Amniotic epithelial cell (primary cell): ENCODE measurements around the gene CXCL12.

Source experiments
- DNase-seq: peaks from one replicate; pipeline ENCODE4 v3.0.0-alpha.2; 2010; ENCODE audit warnings: low read depth

The CXCL12 gene

DNA sequence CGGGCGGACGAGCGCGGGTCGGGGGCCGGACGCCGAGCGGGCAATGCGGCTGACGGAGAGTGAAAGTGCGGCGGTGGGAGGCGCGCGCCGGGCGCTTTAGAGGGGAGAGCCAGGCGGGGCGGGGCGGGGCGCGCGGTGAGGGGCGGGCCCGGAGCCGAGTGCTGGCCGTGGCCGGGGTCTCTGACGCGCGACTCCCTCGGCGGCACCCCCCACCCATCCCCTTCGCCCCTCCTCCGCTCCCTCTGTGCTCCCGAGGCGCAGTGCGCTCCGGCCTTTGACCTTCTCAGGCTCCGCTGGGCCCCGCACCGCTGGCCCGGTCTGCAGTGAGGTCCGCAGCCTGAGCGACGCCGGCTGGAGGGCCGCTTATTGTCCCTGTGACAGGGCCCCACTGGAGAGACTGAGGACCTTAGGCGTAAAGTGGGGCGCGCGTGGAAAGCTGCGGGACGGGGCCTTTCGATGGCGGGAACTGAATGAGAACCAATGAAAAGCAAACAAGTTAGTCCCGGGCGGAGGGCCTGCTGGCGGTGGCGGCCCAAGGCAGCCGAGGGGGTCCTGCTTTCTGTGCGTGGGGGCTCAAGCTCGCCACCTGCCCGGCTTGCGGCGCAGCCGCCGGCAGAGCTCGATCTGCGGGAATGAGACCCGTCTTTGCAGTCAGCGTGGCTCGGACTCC is at the start of gene CXCL12:
CXCL12 (minus strand) TSS at position 72 of the 670 bp plus-strand sequence. CDS start 92 bp downstream, outside the sequence.
- no peak for DNase-seq

DNA sequence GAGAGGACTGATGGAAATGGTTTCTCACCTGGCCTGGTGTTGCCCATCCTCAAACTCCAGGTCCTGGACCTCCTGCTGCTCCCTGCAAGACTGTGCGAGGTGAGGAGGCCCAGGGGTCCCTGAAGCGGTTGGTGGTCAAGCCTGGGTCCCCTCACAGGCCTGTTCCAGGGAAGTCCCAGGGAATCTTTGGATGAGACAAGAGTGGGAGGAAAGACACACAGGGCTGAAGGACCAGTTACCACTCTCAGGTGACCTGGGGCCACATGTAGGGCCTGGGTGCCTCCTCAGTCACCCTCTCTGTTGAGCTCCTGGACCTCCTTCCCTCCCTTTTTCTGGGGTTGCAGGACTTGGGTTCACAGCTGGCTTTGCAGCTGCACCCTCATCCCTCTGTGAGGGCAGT is 42.6 kb upstream of the CXCL12 start:
- no peak for DNase-seq

DNA sequence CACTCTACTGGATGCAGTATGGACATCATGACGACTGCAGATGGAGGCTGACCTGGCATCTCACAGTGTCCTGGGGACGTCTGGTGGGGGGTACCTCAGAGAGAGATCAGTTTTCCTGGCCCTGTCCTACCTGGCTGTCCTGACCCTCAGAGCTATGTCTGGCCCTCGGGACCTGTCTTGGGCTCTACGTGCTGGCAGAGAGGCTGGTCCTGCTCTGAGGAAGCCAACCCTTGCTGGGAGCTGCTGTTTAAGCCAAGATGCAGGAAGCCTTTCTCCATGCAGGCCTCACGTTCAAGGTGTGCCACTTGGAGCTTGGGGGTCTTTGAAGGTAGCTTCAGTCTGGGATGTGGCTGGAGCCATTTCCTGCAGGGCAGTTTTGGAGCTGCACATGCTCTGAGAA is 42.1 kb upstream of the CXCL12 start:
- no peak for DNase-seq

DNA sequence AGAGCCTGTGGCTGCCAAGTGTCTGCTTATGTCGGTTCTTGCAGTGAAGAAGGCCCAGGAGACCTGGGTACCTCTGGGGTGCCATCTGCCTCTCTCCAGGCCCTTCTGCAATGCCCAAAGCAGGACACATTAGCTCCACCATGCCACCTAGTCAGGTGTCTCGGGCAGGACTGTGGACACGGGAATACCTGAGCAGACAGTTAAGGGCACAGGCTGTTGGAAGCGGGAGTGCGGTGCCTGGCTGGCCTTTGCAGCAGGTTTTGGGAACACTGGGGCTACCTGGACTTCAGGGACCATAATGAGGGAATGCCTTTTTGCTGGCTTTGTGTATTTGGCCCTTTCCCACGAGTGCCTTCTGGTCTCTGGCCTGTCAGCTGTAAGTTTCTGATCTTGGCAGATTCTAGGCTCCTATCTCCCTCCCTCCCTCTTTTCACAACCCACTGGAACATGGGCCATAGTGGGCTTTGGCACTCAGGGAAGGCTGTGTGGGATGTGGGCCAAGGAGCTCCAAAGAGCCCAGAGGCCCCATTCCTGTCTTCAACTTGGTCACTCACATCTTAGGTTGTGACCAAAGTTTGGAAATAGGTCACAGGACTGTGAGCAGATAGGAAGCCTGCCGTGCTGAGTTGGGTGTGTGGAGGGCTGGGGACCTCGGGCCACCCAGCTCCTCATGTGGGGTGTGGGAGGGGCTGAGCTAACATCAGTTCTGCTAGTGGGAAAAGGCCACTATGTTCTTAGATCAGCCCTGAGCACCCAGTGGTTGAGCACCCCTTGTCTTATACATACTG is 41.5 kb upstream of the CXCL12 start:
- DNase-seq: no peak

DNA sequence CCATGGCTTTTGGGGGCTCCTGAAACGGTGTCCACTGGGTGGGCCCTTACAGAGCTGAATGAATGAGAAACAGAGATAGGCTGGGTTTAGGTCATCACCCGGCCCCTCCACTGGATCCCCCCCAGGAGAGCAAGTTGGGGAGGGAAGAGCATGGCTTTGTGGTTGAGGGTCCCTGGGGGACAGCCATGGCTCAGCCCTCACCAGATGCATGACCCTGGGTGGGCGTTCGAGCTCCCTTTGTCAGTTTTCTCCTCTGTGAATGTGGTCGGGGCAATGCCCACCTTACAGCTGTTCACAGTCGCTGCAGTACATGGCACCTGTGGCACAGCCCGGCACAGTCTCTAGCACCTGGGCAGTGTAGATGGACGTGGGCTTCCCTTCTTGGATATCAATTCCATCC is 40.6 kb upstream of the CXCL12 start:
- DNase-seq: no peak

DNA sequence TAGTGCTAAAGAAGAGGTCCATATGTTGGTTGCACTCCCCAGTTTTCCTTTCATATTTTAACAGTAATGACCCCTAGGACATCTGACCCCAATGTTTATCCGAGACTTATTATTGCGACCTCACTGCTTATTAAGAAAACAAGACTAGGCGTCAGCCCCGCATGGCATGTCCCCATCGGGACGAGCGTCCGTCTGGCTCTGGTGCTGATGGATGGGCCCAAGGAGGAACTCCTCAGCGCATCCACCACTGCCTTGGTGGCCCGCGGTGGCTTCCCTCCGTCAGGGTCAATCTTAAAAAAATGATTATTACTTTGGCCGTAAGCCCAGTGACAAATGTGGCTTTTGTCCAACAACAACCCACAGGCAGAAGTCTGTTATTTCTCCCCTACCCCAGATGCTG is 40.1 kb upstream of the CXCL12 start:
- no peak for DNase-seq

DNA sequence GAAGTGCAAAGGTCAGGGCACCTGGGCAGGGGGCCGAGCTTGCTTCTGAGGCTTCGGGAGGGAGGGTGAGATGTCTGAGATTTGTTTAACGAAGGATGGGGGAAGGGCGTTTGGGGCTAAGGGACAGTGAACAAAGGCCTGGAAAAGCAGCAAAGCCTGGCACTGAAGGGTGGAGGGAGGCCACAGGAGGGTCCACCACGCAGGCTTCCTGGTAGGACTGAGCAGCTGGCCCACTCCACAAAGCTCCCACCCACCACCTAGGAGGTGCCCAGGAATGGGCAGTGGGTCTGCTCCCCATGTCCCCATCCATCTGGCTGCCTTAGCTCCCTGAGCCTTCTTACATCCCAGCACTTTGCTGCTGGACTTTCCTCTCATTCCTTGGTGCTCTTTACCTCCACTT is 39.4 kb upstream of the CXCL12 start:
- no peak for DNase-seq

DNA sequence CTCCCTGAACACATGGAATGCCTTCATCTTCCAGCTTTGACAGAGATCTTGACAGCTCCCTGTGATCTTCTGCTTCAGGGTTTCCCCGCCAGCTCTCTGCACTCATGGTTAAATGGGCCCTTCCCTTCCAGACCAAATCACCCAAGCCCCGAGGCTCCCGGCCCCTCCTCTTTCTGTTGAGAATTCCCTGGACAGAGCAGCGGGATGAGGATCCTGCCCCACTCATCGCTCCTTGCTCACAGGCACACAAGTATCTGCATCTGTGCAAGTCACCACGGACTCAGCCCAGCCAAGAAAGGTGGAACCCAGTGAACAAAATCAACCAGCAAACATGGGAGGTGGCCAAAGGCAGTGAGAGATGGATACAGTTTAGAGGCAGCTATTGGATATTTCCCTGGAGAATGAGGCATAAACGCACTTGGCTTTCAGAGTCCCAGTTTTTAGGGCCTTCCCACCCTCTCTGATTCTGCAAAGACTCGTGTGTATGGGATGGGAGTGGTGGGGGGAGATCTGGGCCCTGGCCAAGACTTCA is 37.7 kb upstream of the CXCL12 start:
- no peak for DNase-seq

DNA sequence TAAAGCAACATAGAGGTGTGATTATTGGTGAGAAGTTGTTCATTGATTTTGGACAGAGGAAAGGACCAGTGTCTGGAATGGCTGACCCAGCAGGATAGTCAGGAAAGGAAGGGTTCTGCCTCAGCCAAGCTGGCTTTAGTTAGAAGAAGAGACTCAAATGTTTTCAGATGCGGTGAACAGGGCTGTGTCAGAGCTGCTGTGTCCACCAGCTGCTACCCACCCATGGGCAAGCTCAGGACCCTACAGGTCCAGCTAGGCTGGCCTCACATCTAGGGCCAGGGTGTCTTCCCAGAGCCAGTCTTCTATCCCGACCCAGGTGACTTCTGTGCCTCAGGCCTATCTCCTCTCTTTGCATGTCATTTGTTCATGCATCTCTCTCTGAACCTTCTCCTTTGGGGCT is 37.3 kb upstream of the CXCL12 start:
- no peak for DNase-seq

DNA sequence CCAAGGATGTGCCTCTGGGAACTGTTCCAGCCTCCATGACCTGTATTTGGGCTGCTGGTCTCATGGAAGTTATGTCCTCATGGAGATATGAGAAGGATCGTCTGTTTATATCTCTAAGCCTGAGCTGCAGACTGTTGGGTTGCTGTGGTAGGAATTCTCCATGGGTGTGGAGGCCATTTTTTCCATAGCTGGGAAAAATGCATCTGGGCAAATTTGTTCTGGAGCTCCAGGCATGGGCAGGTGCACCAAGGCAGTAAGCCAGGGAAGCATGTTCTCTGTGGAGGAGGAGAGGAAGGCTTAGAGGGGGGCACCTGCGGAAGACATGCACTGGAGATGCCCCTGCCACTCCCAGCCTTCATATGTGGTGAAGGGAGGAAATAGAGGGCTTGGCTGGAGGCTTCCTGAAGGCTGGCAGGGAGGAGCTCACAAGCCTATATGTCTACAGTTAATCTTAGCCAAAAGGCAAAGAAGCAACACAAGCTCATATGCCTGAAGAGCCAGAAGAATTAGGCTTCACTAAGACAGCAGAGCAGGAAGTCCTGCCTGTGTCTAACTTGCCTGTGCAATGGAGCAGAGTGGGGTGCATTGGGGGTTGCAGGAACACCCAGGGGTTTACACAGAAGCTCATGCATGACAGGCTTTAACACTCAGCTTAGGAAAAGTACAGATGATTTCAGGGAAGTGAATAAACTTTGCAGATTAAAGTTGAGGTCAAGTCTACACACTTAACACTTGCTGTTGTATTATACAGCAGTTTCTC is 35.1 kb upstream of the CXCL12 start:
- no peak for DNase-seq

DNA sequence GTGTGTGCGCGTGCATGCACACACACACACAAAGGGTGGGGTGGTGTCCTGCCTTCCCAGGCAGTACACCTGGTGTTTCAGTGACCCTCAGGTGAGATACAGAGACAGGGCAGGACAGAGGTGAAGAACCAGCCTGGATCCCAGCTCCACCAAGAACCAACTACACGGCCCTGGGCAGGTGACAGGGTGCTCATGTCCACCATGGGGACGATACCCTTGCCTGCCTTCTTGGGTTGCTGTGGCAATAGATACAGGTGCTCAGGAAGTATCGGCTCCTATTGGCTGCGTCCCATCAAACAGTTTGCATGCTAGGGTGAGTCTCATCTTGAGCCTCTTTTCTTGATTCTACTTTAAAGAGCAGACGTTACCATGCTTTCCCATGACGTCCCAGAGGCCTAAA is 33.7 kb upstream of the CXCL12 start:
- no peak for DNase-seq

DNA sequence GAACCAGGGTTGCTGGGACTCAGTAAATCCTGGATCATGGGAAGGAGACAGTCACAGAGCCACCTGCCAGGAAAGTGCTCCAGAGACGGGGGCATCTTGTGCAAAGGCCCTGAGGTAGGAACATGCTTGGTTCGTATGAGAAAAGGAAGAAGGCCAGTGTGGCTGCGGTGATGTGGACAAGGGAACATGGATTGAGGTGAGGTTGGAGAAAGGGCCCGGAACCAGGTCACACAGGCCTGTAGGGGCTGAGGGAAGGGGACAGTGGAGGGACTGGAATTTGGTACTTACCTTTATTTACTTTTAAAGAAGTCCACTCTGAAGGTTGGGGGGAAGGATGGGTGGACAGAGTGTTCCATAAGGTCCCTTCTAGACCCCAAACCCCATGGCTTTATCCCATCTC is 32.9 kb upstream of the CXCL12 start:
- no peak for DNase-seq

DNA sequence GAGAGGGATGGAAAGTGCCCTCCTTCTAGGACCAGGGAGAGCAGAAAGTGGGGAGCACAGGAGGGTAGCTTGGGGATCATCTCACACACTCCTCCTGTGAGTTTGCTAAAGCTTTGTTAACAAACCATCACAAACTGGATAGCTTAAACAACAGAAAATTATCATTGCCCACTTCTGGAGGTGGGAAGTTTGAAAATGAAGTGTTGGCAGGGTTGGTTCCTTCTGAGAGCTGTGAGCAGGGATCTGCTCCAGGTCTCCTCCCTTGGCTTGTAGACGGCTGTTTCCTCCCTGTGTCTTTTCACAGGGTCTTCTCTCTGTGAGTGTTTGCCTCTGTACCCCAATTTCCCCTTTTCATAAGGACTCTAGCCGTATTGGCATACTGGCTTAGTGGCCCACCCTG is 32.0 kb upstream of the CXCL12 start:
- no peak for DNase-seq

DNA sequence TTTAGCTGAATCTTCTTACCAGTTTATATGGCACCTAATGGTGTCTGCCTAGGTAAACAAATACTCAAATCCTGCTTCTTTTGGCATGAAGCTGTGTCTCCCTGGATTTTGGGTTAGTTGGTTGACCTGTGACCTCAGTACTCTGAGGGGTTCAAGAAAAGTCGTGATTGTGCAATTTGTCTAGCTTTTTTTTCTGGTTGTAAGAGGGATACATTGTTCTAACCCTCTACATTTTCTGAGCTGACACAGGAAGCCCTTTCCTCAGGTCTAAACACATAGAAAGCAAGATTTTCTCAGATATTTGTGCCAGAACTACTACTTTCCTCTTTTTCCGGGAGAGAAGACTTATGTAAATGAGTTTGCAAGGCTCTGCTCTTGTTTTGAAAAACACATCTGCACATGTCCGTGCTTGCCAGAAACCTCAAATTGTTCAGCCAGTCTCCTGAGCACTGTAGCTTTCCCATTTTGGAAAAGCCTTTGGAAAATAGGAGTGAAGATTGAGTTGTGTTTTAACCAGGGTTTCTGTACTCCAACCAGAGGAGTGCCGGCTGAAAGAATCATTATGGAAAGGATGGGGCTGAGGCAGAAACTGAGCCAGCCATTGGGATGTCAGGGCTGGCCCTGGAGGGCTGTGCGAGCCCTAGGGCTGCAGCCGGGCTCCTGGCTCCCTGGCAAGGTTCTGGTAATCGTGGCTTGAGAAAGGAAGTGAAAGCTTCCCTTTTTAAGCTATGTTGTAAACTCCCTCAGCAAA is 31.3 kb upstream of the CXCL12 start:
- DNase-seq: no peak

DNA sequence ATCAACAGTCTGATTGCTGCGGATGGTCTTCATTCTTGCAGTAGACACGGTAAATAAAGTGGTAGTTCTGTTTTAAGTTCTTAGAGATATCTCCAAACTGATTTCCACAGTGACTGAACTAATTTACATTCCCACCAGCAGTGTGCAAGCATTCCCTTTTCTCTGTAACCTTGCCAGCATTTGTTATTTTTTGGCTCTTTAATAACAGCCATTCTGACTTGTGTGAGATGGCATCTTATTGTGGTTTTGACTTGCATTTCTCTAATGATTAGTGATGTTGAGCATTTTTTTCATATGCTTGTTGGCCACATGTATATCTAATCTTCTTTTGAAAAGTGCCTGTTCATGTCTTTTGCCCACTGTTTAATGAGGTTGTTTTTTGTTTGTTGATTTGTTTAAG is 30.2 kb upstream of the CXCL12 start:
- no peak for DNase-seq

DNA sequence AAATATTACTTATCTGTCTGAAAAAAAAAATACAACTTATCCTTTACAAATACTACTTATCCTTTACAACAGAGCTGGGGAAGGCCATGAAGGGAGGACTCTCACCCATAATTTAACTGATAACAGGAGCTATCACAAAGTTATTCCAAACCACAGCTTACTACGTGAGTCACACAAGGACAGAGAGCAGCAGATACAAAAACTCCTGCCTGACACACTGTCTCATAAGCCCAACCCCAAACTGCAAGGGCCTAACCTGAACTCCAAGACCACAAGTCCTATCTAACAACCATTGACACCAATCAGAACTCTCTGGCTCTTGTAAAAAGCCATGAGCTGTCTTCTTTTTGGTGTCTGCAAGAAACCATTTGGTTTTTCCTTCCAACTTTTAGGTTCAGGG is 28.5 kb upstream of the CXCL12 start:
- DNase-seq: no peak

DNA sequence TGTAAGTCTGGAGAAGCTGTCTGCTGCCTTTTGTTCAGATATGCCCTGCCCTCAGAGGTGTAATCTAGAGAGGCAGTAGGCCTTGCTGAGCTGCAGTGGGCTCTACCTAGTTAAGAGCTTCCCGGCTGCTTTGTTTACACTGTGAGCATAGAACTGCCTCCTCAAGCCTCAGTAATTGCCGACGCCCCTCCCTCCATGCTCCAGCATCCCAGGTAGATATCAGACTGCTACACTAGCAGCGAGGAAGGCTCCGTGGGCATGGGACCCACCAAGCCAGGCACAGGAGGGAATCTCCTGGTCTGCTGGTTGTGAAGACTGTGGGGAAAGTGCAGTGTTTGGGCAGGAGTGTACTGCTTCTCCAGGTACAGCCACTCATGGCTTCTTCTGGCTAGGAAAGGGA is 26.4 kb upstream of the CXCL12 start:
- DNase-seq: no peak

DNA sequence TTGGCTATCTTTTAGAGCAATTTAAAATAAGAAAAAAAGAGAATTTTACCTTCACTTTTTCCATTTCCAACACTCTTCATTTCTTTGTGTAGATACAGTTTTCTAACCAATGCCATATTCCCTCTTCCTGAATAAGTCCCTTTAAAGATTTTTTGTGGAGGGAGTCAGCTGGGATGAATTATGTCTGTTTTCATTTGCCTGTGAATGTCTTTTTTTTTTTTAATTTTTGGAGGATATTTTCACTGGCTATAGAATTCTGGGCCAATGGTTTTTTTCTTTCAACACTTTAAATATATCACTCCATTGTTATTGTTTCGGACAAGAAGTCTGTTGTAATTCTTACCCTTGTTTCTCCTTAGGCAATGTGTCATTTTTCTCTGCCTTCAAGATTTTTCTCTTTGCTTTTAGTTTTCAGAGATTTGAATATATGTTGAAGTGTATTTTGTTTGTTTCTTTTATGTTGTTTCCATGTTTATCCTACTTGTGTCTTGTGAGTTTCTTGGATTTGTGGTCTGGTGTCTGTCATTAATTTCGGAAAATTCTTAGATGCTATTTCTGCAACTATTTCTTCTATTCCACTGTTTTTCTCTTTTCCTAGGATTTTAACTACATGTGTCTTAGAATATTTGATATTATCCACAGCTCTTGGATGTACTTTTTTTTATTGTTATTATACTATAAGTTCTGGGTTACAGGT is 20.0 kb upstream of the CXCL12 start:
- DNase-seq: no peak

DNA sequence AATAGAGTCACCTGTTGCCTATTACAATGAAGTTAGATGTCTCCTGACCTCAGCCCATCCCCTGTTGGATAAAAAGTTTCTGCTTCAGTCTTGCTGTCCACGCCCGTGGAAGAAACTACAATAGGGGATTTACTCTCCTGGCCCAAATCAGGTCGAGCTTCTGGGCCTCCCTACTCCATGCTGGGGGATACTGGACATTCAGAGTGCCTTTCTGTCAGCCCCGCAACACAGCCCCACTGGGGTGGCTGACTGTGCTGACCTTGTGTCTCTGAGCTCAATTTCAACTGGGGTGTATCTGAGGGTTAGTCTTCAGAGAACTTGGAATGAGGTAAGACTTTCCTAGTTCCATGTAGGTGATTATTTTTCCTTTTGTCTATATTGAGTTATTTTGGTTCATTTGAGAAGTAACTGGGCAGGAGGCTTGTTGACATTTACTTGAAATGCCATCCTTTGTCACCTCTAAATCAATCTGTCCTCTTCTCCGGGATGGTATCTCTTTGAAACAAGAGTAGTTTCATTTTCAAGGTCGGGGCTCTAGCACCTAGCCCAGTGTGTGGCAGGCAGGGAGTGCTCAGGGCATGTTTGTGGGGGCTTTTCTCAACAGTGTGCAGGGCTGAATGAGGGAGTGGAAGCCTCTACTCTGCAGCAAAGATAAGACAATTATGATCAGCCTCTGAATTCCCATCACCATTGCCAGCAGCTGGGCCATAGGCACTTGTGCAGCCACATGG is 17.7 kb upstream of the CXCL12 start:
- no peak for DNase-seq

DNA sequence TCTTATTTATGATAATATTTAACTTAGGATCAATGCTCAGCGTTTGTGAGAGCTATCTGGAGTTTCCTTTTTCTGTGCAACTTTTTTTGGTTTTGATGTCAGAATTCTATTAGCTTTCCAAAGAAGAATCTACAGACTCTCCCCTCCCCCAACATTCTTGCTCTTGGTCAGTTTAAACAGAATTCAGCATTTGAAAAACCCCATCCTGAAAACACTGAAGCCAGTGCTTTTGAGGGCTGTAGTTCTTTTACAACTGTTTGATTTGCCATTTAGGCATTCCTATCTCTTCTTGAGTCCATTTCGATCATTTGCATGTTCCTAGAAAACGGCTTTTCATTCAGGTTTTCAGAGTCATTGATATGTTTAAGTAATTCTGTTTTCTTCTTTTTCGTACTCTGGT is 15.6 kb upstream of the CXCL12 start:
- DNase-seq: no peak
